Measurements from ENCODE around the gene GPC6. TPM values are rescaled to one million over a fixed set of nuclear protein-coding genes. Genes with fewer than 3 reads are reported as not detected.

Gene GPC6
- total RNA-seq, 1 donor from 2014 or later, result not detected

GRCh38 chr13:93339550-93339949, 112.9 kb downstream of the GPC6 start:
- peaks cover 8% of the 10 kb centered on the region for H3K9me3 Mint-ChIP-seq
- H3K27me3 Mint-ChIP-seq, result no peaks in the 10 kb centered on the region
- intact Hi-C loops (cut with micrococcal nuclease), result no loop called here
- no peak for ATAC-seq (ENCODE audit: low read depth)
- POLR2A ChIA-PET, result no interaction called here
- H3K4me1 Mint-ChIP-seq, result no peaks in the 10 kb centered on the region
- no peaks in the 10 kb centered on the region for H3K36me3 Mint-ChIP-seq (ENCODE audit: low read depth)
- no peak overlapping the region for H3K27ac Mint-ChIP-seq
- CTCF ChIA-PET, result no interaction called here
- TF ChIP-seq CTCF (IDR thresholded peaks at IDR 0.05), result no peak
- H3K4me3 Mint-ChIP-seq, result no peak overlapping the region
- no peak for DNase-seq

DNA sequence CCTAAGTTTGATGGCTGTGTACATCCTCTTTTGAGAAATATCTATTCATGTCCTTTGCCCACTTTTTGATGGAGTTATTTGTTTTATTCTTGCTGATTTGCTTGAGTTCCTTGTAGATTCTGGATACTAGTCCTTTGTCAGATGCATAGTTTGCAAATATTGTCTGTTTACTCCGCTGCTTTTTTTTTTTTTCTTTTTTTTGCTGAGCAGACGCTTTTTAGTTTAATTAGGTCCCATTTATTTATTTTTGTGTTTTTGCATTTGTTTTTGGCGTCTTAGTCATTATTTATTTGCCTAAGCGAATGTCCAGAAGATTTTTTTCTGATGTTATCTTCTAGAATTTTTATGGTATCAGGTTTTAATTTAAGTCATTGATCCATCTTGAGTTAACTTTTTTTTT, 114.9 kb downstream of the GPC6 start:
- Mint-ChIP-seq H3K27me3 (no peaks in the 10 kb centered on the region), H3K9me3 (peaks cover 8% of the 10 kb centered on the region), H3K4me3 (no peak overlapping the region), H3K36me3 (ENCODE audit: low read depth) (no peaks in the 10 kb centered on the region), H3K27ac (no peak overlapping the region), H3K4me1 (no peaks in the 10 kb centered on the region)
- ChIA-PET CTCF (no interaction called here), POLR2A (no interaction called here)
- DNase-seq (no peak), ATAC-seq (ENCODE audit: low read depth) (no peak)
- intact Hi-C loops (cut with micrococcal nuclease), result no loop called here
- no peak for TF ChIP-seq CTCF (IDR thresholded peaks at IDR 0.05)

DNA sequence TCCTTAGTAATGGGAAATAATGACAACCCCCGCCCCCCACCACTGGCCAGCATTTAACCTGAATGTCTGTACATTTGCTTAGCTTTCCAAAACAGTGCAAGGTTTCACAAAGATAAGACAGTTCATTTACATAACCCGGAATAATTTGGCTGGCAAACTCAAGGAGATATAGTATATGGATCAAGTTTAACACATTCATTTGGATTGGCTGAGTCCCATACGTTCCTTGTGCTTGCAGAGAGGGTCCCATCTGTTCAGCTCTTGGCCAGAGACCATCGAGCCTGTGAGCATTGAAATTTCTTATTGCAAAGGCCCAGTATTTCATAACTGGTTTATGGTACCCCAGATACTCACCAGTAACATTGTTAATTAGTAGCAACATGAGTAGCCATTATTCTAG, 116.5 kb downstream of the GPC6 start:
- ChIA-PET POLR2A (no interaction called here), CTCF (no interaction called here)
- Mint-ChIP-seq H3K4me3 (no peak overlapping the region), H3K36me3 (ENCODE audit: low read depth) (no peaks in the 10 kb centered on the region), H3K27ac (no peak overlapping the region), H3K9me3 (peaks cover 14% of the 10 kb centered on the region), H3K4me1 (no peaks in the 10 kb centered on the region), H3K27me3 (no peaks in the 10 kb centered on the region)
- intact Hi-C loops (cut with micrococcal nuclease), result no loop called here
- no peak for TF ChIP-seq CTCF (IDR thresholded peaks at IDR 0.05)
- no peak for DNase-seq
- ATAC-seq (ENCODE audit: low read depth), result no peak

GRCh38 chr13:93344048-93344705, 117.6 kb downstream of the GPC6 start:
- TF ChIP-seq CTCF (IDR thresholded peaks at IDR 0.05), result no peak
- CTCF ChIA-PET, result no interaction called here

DNA sequence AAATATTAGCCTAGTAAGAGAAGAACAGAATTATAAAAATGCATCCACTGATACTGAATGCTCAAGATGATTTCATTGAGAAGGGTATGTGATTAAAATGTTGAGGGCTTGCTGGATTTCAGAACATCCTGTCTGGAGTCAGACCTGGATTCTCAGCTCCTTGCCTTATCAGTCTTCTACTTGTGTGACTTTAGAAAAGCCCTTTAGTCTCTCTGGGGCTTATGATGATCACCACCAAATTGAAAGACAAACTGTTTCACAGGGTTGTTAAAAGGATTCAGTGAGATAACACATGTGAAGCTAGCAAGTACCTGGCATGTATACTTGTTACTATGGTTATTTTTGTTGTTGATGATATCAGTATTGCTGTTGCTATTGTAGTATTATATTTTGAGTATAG, 118.4 kb downstream of the GPC6 start:
- H3K9me3 Mint-ChIP-seq, result peaks cover 15% of the 10 kb centered on the region
- H3K27me3 Mint-ChIP-seq, result no peaks in the 10 kb centered on the region
- POLR2A ChIA-PET, result no interaction called here
- CTCF ChIA-PET, result no interaction called here
- H3K27ac Mint-ChIP-seq, result no peak overlapping the region
- ATAC-seq (ENCODE audit: low read depth), result no peak
- H3K36me3 Mint-ChIP-seq (ENCODE audit: low read depth), result no peaks in the 10 kb centered on the region
- no peaks in the 10 kb centered on the region for H3K4me1 Mint-ChIP-seq
- H3K4me3 Mint-ChIP-seq, result no peak overlapping the region
- intact Hi-C loops (cut with micrococcal nuclease), result no loop called here
- DNase-seq, result no peak
- TF ChIP-seq CTCF (IDR thresholded peaks at IDR 0.05), result no peak

More at GRCh38 chr13:93344048-93344705, 117.6 kb downstream of the GPC6 start:
- H3K9me3 Mint-ChIP-seq, result peaks cover 15% of the 10 kb centered on the region
- no peaks in the 10 kb centered on the region for H3K4me1 Mint-ChIP-seq
- ATAC-seq (ENCODE audit: low read depth), result no peak
- no peaks in the 10 kb centered on the region for H3K36me3 Mint-ChIP-seq (ENCODE audit: low read depth)
- no peak overlapping the region for H3K4me3 Mint-ChIP-seq
- intact Hi-C loops (cut with micrococcal nuclease), result no loop called here
- DNase-seq, result no peak
- POLR2A ChIA-PET, result no interaction called here
- no peak overlapping the region for H3K27ac Mint-ChIP-seq
- no peaks in the 10 kb centered on the region for H3K27me3 Mint-ChIP-seq
